Neural progenitor cell (in vitro differentiated cells): ENCODE results near the gene RALGDS. TPM values are rescaled to one million over a fixed set of nuclear protein-coding genes. Genes with fewer than 3 reads are reported as not detected.

Source experiments
- DNase-seq: peaks from one replicate; pipeline ENCODE4 v3.0.0-alpha.2; 2016; ENCODE audit warnings: low spot score
- H2AFZ ChIP-seq: fragments of 200-600 bp; sonication (generic); replicated peaks from 2 replicates; pipeline ENCODE4 v1.6.1; 2016; ENCODE audit warnings: antibody characterized with exemption
- H3F3A ChIP-seq: fragments of 200-600 bp; sonication (generic); 2 replicates; pipeline ENCODE4 v1.6.1; 2016; ENCODE audit warnings: antibody characterized with exemption, low read depth
- H3K27ac ChIP-seq: fragments of 200-600 bp; sonication (generic); 2 replicates; pipeline ENCODE4 v1.5.1; 2016; ENCODE audit warnings: mild to moderate bottlenecking
- H3K27me3 ChIP-seq: fragments of 200-600 bp; sonication (generic); 2 replicates; pipeline ENCODE4 v1.6.1; 2016; ENCODE audit warnings: mild to moderate bottlenecking, moderate library complexity
- H3K36me3 ChIP-seq: fragments of 200-600 bp; sonication (generic); 2 replicates; pipeline ENCODE4 v1.5.1; 2016
- H3K4me1 ChIP-seq: fragments of 200-600 bp; sonication (generic); 2 replicates; pipeline ENCODE4 v1.6.1; 2016; ENCODE audit warnings: mixed run types
- H3K4me2 ChIP-seq: fragments of 200-600 bp; sonication (generic); 2 replicates; pipeline ENCODE4 v1.6.1; 2016
- H3K4me3 ChIP-seq: fragments of 200-600 bp; sonication (generic); 2 replicates; pipeline ENCODE4 v1.5.1; 2016
- H3K79me2 ChIP-seq: fragments of 200-600 bp; sonication (generic); 2 replicates; pipeline ENCODE4 v1.6.1; 2016; ENCODE audit warnings: low read depth
- H3K9ac ChIP-seq: fragments of 200-600 bp; sonication (generic); 2 replicates; pipeline ENCODE4 v1.6.1; 2016
- H3K9me3 ChIP-seq: fragments of 200-600 bp; sonication (generic); 2 replicates; pipeline ENCODE4 v1.5.1; 2016; ENCODE audit warnings: low read depth
- H4K20me1 ChIP-seq: fragments of 200-600 bp; sonication (generic); 2 replicates; pipeline ENCODE4 v1.6.1; 2016; ENCODE audit warnings: low read depth
- H3K27ac Mint-ChIP-seq: 3 replicates; pipeline ENCODE4 v1.8.0; 2021; ENCODE audit warnings: mixed read lengths
- H3K27me3 Mint-ChIP-seq: 2 replicates; pipeline ENCODE4 v1.8.0; 2022; ENCODE audit warnings: low read depth, mild to moderate bottlenecking, inconsistent platforms, moderate library complexity, mixed read lengths; ENCODE audit not compliant: insufficient read depth
- H3K36me3 Mint-ChIP-seq: 3 replicates; pipeline ENCODE4 v1.8.0; 2021; ENCODE audit warnings: mixed read lengths
- H3K4me1 Mint-ChIP-seq: 3 replicates; pipeline ENCODE4 v1.8.0; 2021; ENCODE audit warnings: mixed read lengths
- H3K4me3 Mint-ChIP-seq: 3 replicates; pipeline ENCODE4 v1.8.0; 2021; ENCODE audit warnings: mild to moderate bottlenecking, moderate library complexity, mixed read lengths
- H3K9me3 Mint-ChIP-seq: 3 replicates; pipeline ENCODE4 v1.8.0; 2020; ENCODE audit warnings: mixed read lengths
- EZH2 ChIP-seq: fragments of 200-600 bp; sonication (generic); IDR thresholded peaks from 2 replicates; pipeline ENCODE4 v1.6.1; 2017; ENCODE audit warnings: antibody characterized with exemption, mild to moderate bottlenecking, moderate library complexity
- EZH2phosphoT487 ChIP-seq: fragments of 200-600 bp; sonication (generic); IDR thresholded peaks from 2 replicates; pipeline ENCODE4 v1.6.1; 2017; ENCODE audit warnings: antibody characterized with exemption
- total RNA-seq: library from RNA; depleted of rRNA; stranded (reverse); fragments of >200 nt; gene quantifications from 2 replicates; pipeline ENCODE4 v1.2.3, GENCODE V29; 2015; ENCODE audit warnings: low replicate concordance
- TF ChIP-seq, protein P1 (sequence below): fragments of 200-600 bp; sonication (generic); IDR thresholded peaks from 2 replicates; pipeline ENCODE4 v1.5.1; 2017; ENCODE audit warnings: antibody characterized with exemption, mild to moderate bottlenecking

RALGDS gene
- total RNA-seq, 1 donor from 2014 or later = 24.1 TPM

DNA sequence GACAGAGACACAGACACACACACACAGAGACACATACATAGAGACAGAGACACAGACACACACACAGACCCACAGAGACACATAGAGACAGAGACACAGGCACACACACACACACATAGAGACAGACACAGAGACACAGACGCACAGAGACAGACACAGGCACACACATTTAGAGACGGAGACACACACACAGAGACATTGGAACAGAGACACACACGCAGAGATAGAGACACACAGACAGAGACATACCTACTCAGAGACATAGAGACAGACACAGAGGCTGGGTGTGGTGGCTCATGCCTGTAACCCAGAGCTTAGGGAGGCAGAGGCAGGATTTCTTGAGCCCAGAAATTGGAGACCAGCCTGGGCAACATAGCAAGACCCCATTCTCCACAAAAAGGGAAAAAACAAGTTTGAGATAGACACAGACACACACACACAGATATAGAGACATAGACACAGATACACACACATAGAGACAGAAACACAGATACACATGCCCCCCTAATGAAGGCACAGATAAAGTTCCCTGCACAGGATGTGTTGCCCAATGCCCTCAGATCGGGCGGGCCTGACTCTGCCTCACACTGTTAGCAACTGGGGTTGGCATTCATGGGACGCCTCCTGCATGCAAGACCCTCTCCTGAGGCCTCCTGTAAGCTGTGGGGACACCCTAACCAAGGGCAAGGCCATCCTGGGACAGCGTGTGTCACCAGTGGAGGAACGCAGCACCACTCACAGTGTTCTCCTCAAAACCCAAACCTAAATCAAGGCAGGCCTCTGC, 3.3 kb upstream of the RALGDS start:
- no peak overlapping the region for H3K27ac ChIP-seq
- no peaks in the 10 kb centered on the region for H3K9me3 Mint-ChIP-seq
- no peak overlapping the region for H3K9ac ChIP-seq
- H3K27me3 Mint-ChIP-seq = peaks cover 4% of the 10 kb centered on the region
- H3K36me3 Mint-ChIP-seq = no peaks in the 10 kb centered on the region
- H3K4me3 ChIP-seq = no peak overlapping the region
- peaks cover 15% of the 10 kb centered on the region for H3K4me1 ChIP-seq
- H3K27ac Mint-ChIP-seq = no peak overlapping the region
- no peak for DNase-seq
- H3F3A ChIP-seq = peaks cover 34% of the 10 kb centered on the region
- H4K20me1 ChIP-seq = peaks cover 93% of the 10 kb centered on the region
- H3K4me1 Mint-ChIP-seq = peaks cover 42% of the 10 kb centered on the region
- peaks cover under 1% of the 10 kb centered on the region for H3K79me2 ChIP-seq
- no peaks in the 10 kb centered on the region for H3K36me3 ChIP-seq
- H3K27me3 ChIP-seq = no peaks in the 10 kb centered on the region
- no peak overlapping the region for H3K4me2 ChIP-seq
- no peak overlapping the region for H2AFZ ChIP-seq
- no peaks in the 10 kb centered on the region for H3K9me3 ChIP-seq
- H3K4me3 Mint-ChIP-seq = no peak overlapping the region
- TF ChIP-seq EZH2phosphoT487 = no peak
- TF ChIP-seq EZH2 = no peak
- TF ChIP-seq, protein P1, sequence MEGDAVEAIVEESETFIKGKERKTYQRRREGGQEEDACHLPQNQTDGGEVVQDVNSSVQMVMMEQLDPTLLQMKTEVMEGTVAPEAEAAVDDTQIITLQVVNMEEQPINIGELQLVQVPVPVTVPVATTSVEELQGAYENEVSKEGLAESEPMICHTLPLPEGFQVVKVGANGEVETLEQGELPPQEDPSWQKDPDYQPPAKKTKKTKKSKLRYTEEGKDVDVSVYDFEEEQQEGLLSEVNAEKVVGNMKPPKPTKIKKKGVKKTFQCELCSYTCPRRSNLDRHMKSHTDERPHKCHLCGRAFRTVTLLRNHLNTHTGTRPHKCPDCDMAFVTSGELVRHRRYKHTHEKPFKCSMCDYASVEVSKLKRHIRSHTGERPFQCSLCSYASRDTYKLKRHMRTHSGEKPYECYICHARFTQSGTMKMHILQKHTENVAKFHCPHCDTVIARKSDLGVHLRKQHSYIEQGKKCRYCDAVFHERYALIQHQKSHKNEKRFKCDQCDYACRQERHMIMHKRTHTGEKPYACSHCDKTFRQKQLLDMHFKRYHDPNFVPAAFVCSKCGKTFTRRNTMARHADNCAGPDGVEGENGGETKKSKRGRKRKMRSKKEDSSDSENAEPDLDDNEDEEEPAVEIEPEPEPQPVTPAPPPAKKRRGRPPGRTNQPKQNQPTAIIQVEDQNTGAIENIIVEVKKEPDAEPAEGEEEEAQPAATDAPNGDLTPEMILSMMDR = no peak

DNA sequence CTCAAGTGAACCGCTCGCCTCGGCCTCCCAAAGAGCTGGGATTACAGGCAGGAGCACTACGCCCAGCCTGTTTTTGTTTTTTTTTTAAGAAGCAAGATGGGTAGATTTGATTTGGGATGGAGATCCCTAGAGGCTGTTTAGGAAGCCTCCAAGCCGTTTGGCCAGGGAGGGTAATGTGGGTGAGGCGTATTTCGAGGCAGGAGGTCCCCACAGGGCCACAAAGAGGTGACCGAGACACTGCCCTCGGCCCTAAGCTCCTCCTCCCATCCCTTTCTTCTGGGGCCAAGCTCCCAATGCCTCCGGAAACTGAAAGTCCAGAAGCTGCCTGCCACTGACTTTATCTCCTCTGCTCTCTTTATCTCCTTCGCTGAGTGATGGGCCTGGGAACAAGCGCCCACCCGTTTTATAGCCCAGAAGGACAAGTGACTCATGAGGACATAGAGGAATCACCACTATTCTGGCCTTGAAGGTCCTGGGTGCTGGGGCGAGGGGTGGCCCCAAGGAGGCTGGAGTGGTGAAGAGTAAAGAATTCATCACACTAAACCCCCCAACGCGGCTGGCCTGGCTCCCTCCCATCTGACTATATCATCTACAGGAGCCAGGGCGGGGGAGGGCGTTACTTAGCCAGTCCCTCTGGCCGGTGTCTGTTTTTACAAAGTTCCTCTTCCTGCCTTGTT, 2.0 kb upstream of the RALGDS start:
- H4K20me1 ChIP-seq = peaks cover 93% of the 10 kb centered on the region
- Mint-ChIP-seq H3K27ac (peak overlapping the region; percentile 72), H3K4me1 (peaks cover 52% of the 10 kb centered on the region), H3K36me3 (no peaks in the 10 kb centered on the region), H3K4me3 (peak overlapping the region; percentile 52), H3K9me3 (no peaks in the 10 kb centered on the region), H3K27me3 (peaks cover 6% of the 10 kb centered on the region)
- TF ChIP-seq EZH2phosphoT487 (no peak), EZH2 (no peak)
- TF ChIP-seq, protein P1 = no peak
- H3K4me3 ChIP-seq = no peak overlapping the region
- H3F3A ChIP-seq = peaks cover 39% of the 10 kb centered on the region
- no peak overlapping the region for H2AFZ ChIP-seq
- peaks cover 26% of the 10 kb centered on the region for H3K4me1 ChIP-seq
- H3K36me3 ChIP-seq = no peaks in the 10 kb centered on the region
- H3K79me2 ChIP-seq = peaks cover 13% of the 10 kb centered on the region
- H3K4me2 ChIP-seq = no peak overlapping the region
- no peak overlapping the region for H3K27ac ChIP-seq
- H3K9me3 ChIP-seq = no peaks in the 10 kb centered on the region
- no peak overlapping the region for H3K9ac ChIP-seq
- no peak for DNase-seq
- no peaks in the 10 kb centered on the region for H3K27me3 ChIP-seq

DNA sequence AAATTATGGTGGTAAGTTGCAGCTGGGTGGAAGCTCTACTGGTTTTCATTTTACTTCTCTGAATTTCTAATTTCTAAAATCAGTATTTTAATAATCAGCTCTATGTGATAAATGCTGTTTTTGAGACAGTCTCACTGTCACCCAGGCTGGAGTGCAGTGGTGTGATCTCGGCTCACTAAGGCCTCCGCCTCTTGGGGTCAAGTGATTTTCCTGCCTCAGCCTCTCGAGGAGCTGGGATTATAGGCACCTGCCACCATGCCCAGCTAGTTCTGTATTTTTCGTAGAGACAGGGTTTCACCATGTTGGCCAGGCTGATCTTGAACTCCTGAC, 1.5 kb upstream of the RALGDS start:
- peaks cover 18% of the 10 kb centered on the region for H3K79me2 ChIP-seq
- Mint-ChIP-seq H3K27me3 (peaks cover 6% of the 10 kb centered on the region), H3K9me3 (no peaks in the 10 kb centered on the region), H3K4me3 (peak overlapping the region; percentile 52), H3K4me1 (peaks cover 56% of the 10 kb centered on the region), H3K36me3 (no peaks in the 10 kb centered on the region), H3K27ac (peak overlapping the region; percentile 72)
- H3K4me1 ChIP-seq = peaks cover 26% of the 10 kb centered on the region
- H3K36me3 ChIP-seq = no peaks in the 10 kb centered on the region
- H3F3A ChIP-seq = peaks cover 39% of the 10 kb centered on the region
- no peaks in the 10 kb centered on the region for H3K9me3 ChIP-seq
- no peak overlapping the region for H3K4me3 ChIP-seq
- peaks cover 93% of the 10 kb centered on the region for H4K20me1 ChIP-seq
- H2AFZ ChIP-seq = no peak overlapping the region
- H3K4me2 ChIP-seq = no peak overlapping the region
- no peak overlapping the region for H3K27ac ChIP-seq
- H3K9ac ChIP-seq = no peak overlapping the region
- DNase-seq = no peak
- TF ChIP-seq, protein P1 = no peak
- TF ChIP-seq EZH2phosphoT487 (no peak), EZH2 (no peak)
- H3K27me3 ChIP-seq = no peaks in the 10 kb centered on the region
